Tibial nerve (tissue), 4 donors: ENCODE data around the gene SLC39A11.

ENCODE experiments used
- EP300 ChIP-seq, 2 donors: sonication (generic); formaldehyde crosslinking; IDR thresholded peaks; one replicate each; pipeline ENCODE4 v1.6.1; 2017; ENCODE audit warnings: antibody characterized with exemption in 2 of 2, mild to moderate bottlenecking in 1 of 2
- POLR2A ChIP-seq, 2 donors: fragments of 450-650 bp; IDR thresholded peaks; one replicate each; pipeline ENCODE4 v1.6.1; 2017; ENCODE audit warnings: antibody characterized with exemption in 2 of 2, mild to moderate bottlenecking in 2 of 2, moderate library complexity in 2 of 2
- TF ChIP-seq, protein P1 (sequence below), 5 experiments: fragments of 200-600 bp in 3 of 5; fragments of 450-650 bp in 2 of 5; sonication (generic) in 3 of 5; IDR thresholded peaks; one replicate each; pipeline ENCODE4 v1.5.1; 2016 to 2019; ENCODE audit warnings: antibody characterized with exemption in 5 of 5, mild to moderate bottlenecking in 3 of 5, moderate library complexity in 2 of 5

DNA sequence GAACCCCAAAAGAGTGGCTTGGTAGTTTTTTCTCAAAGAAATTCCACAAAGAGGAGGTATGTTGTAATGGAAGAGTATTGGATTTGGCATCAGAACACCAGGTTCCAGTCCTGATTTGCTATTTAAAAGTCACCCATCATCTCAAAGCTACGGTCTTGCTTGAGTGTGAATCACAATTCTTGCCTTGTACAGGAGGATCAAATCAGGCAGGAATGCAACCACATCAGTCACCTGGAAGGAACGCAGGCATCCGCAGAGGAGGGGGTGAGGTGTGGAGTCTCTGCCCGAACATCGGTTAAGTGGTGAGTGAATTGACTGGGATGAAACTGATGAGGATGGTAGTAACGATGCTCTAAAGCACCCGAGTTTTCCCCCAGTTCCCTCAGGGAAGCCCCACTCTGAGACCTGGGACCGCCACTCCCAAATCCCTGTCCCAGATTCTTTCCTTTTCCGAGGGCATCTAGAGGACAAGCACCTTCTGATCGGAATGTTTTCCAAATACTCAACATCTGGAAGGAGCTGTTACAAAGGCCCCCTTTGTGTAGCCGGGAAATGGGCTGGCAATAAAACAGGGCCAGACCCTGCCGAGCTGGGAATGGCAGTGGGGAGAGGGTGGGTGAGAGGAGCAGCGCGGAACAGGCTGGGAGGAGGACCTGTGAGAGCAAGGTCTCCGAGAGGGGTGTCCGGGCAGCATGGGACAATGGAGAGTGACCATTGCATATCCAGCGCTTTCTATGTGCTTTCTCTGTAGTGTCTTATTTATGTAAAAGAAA, 469.6 kb downstream of the SLC39A11 start:
- TF ChIP-seq, protein P1, sequence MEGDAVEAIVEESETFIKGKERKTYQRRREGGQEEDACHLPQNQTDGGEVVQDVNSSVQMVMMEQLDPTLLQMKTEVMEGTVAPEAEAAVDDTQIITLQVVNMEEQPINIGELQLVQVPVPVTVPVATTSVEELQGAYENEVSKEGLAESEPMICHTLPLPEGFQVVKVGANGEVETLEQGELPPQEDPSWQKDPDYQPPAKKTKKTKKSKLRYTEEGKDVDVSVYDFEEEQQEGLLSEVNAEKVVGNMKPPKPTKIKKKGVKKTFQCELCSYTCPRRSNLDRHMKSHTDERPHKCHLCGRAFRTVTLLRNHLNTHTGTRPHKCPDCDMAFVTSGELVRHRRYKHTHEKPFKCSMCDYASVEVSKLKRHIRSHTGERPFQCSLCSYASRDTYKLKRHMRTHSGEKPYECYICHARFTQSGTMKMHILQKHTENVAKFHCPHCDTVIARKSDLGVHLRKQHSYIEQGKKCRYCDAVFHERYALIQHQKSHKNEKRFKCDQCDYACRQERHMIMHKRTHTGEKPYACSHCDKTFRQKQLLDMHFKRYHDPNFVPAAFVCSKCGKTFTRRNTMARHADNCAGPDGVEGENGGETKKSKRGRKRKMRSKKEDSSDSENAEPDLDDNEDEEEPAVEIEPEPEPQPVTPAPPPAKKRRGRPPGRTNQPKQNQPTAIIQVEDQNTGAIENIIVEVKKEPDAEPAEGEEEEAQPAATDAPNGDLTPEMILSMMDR (IDR thresholded peaks at IDR 0.05): no peak
- TF ChIP-seq POLR2A (IDR thresholded peaks at IDR 0.05) (no peak), EP300 (IDR thresholded peaks at IDR 0.05) (no peak)
